NB4 (cell line): ENCODE measurements around the gene TPRG1.

Source experiments
- DNase-seq: peaks from one replicate; pipeline ENCODE4 v3.0.0; 2010; ENCODE audit warnings: low read depth
- H3K4me3 ChIP-seq: one replicate; pipeline ENCODE4 v1.5.1; 2011; ENCODE audit warnings: mild to moderate bottlenecking, low read depth, low read length, moderate library complexity
- MYC ChIP-seq: IDR thresholded peaks from 2 replicates; pipeline ENCODE4 v1.6.1; 2011; ENCODE audit warnings: low read depth, low read length
- POLR2A ChIP-seq: IDR thresholded peaks from 2 replicates; pipeline ENCODE4 v1.6.1; 2011; ENCODE audit warnings: mild to moderate bottlenecking; ENCODE audit not compliant: insufficient read length; ENCODE audit errors: extremely low read depth
- TF ChIP-seq, protein P1 (sequence below): IDR thresholded peaks from one replicate; pipeline ENCODE4 v1.5.1; 2012; ENCODE audit warnings: low read depth, low read length
- TF ChIP-seq, protein P2 (sequence below): IDR thresholded peaks from 2 replicates; pipeline ENCODE4 v1.6.1; 2011; ENCODE audit warnings: low read depth, low read length

TPRG1 gene

DNA sequence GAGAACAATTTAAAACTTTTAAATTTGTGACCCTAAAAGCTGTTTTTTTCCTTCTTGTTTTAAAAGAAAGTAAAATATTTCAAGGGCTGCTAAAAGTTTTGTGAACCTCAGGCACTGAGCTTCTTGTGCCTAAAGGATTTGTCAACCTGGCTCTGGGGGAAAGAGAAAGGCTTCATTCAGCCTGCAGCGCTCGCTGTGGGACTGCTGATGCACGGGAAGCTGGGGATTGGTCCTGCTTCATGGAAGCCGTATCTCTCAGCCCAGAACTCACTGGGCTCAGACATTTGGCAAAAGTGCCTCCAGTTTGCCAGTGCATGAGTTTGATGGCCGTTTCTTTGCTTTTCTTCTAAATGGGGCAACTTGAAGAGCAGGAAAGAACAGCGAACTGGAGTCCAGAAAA is 30.8 kb downstream of the TPRG1 start:
- H3K4me3 ChIP-seq = no peak overlapping the region
- TF ChIP-seq, protein P1, sequence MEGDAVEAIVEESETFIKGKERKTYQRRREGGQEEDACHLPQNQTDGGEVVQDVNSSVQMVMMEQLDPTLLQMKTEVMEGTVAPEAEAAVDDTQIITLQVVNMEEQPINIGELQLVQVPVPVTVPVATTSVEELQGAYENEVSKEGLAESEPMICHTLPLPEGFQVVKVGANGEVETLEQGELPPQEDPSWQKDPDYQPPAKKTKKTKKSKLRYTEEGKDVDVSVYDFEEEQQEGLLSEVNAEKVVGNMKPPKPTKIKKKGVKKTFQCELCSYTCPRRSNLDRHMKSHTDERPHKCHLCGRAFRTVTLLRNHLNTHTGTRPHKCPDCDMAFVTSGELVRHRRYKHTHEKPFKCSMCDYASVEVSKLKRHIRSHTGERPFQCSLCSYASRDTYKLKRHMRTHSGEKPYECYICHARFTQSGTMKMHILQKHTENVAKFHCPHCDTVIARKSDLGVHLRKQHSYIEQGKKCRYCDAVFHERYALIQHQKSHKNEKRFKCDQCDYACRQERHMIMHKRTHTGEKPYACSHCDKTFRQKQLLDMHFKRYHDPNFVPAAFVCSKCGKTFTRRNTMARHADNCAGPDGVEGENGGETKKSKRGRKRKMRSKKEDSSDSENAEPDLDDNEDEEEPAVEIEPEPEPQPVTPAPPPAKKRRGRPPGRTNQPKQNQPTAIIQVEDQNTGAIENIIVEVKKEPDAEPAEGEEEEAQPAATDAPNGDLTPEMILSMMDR = no peak
- no peak for TF ChIP-seq MYC
- no peak for TF ChIP-seq POLR2A
- TF ChIP-seq, protein P2, sequence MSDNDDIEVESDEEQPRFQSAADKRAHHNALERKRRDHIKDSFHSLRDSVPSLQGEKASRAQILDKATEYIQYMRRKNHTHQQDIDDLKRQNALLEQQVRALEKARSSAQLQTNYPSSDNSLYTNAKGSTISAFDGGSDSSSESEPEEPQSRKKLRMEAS = no peak
- DNase-seq = no peak

DNA sequence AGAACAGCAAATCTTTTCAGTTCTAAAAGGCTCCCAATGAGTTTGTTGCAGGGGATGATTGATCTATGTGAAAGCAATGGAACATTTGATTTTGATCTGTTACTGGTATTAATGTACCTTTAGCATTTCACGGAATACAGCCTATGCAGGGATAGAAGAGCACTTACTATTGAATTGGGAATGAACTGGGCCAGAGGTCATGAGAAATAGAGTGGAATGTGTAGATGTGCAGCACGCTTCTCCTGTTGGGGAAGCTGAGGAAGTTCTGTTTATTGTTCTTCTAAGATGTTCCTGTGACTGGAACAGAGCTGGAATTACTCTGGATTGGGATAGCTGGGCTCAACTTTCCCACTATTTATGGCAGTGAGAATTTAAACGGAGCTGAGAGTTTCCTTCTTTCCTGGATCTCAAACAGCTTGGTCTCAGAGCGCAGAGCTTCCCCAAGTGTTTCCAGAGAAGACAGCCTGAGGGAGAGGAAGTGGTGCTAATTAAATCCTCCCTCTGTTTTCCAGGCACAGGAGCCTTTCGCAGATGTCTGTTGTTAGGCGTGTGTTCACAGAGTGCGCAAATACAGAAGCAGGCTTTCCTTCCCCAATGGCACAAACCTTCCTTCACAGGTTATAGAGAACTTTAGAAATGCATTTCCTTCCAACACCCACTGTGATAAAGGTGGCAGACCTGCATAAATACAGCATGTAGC is 32.5 kb downstream of the TPRG1 start:
- H3K4me3 ChIP-seq = no peak overlapping the region
- no peak for DNase-seq
- TF ChIP-seq POLR2A (no peak), MYC (no peak)
- TF ChIP-seq, protein P1 = no peak
- TF ChIP-seq, protein P2 = no peak

DNA sequence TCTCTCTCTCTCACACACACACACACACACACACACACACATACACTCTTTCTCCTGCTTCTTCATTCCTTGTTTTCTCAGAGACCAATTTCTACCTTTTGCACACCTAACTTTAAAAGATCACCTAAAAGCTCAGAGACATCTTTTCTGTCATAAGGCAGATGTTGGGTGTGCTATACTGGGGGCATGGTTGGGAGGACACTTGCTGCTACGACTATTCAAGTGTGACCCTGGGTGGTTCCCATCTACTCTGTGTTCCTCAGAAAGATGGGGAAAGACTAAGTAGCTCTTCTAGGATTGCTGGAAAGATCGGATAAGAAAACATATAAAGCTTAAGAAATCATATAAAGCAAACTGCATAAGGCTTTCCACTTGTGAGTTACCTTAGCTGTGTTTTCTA is 33.2 kb downstream of the TPRG1 start:
- no peak for TF ChIP-seq POLR2A
- no peak for TF ChIP-seq MYC
- TF ChIP-seq, protein P1 = no peak
- TF ChIP-seq, protein P2 = no peak
- no peak overlapping the region for H3K4me3 ChIP-seq
- DNase-seq = no peak

DNA sequence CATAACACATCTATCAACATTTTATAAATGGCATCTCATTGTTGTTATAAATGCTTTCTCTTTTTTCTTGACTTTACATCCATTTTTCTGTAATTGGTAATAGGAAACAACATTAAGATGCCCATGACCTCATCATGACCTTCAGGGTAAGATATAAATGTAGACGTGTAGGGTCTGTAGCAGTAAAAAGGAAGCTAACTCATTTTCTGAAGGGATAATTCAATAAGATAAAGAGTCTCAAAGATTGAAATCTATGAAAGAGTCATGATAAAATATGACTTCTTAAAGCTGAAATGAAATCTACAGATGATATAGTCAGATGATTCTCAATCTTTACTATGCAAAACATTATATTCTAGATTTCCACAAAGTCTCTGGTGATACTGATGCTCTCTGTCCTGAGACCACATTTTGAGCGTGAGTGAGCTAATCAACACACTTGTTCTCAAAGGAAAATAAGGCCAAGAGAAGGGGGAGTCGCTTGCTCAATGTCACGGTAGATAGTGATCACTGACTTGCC is 38.5 kb downstream of the TPRG1 start:
- no peak overlapping the region for H3K4me3 ChIP-seq
- TF ChIP-seq, protein P1 = no peak
- TF ChIP-seq, protein P2 = no peak
- TF ChIP-seq POLR2A (no peak), MYC (no peak)
- no peak for DNase-seq

DNA sequence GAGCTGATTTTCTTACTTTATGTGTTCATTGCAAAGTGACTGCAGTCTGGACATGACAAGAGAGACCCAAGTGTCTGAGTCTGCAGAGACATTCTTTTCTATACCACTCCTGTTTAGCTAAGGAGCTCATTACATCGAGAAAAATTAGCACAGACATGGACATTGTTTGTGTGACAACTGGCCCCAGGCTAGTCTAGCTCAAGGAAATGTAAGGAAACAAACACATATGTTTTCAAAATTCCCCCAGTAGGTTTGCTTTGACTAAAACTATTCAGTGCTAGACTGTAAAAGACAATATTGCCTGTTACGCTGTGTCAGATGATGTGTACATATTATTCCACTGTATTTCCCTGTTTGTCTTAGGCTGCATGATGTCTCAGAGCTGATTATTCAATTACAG is 40.9 kb downstream of the TPRG1 start:
- H3K4me3 ChIP-seq = no peak overlapping the region
- no peak for DNase-seq
- TF ChIP-seq POLR2A (no peak), MYC (no peak)
- TF ChIP-seq, protein P2 = no peak
- TF ChIP-seq, protein P1 = no peak
